ENCODE data around the gene ADGRD1.

DNA sequence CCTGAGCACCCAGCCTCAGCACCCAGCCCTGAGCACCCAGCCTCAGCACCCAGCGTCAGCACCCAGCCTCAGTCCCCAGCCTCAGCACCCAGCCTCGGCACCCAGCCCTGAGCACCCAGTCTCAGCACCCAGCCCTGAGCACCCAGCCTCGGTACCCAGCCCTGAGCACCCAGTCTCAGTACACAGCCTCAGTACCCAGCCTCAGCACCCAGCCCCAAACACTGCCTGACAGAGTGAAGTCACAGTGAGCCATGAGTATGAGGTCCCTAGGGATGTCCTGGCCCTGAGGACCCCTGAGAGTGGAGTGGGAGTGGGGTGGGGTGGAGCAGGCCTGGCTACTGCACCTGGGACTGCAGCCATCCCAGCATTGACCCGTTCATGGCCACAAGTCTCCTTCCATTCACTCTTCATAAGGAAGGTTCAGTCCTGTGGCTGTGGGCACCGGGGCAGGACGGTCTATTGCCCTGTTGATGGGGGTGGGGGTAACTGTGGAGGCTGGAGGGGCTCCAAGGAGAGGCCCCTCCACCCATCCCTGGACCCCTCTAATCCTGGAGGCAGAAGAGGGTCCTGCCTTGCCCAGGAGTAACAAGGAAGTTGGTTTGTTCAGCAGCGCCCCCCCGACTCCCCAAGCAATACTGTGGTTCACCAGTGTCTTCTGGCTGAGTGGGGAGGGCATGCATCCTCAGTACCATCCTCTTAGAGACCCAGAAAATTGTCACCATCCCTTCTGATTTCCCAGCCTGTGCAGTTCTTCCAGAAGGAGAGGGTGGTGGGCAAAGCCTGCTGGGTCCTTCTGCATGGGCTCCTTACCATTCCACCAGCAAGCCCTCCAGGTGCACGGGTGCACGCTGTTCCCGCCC, 140.5 kb downstream of the ADGRD1 start:
- TF ChIP-seq, protein P1, sequence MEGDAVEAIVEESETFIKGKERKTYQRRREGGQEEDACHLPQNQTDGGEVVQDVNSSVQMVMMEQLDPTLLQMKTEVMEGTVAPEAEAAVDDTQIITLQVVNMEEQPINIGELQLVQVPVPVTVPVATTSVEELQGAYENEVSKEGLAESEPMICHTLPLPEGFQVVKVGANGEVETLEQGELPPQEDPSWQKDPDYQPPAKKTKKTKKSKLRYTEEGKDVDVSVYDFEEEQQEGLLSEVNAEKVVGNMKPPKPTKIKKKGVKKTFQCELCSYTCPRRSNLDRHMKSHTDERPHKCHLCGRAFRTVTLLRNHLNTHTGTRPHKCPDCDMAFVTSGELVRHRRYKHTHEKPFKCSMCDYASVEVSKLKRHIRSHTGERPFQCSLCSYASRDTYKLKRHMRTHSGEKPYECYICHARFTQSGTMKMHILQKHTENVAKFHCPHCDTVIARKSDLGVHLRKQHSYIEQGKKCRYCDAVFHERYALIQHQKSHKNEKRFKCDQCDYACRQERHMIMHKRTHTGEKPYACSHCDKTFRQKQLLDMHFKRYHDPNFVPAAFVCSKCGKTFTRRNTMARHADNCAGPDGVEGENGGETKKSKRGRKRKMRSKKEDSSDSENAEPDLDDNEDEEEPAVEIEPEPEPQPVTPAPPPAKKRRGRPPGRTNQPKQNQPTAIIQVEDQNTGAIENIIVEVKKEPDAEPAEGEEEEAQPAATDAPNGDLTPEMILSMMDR (IDR thresholded peaks at IDR 0.05; ENCODE audit: low read length) = no peak
- no peak for TF ChIP-seq EZH2 (IDR thresholded peaks at IDR 0.05; ENCODE audit: borderline replicate concordance, low read length)

Measured in OCI-LY1 (cell line).